Stimulated activated CD4-positive, alpha-beta T cell treated with anti-CD3 and anti-CD28 coated beads, Interleukin-4, amount 100 ng/mL, for 48 hours (primary cell): Measurements from ENCODE around the gene TRAK2.
"Not testable (repeated sequence)": the region's sequence is repeated elsewhere in the genome, so short reads cannot be mapped to it uniquely, and the experiment has no call there.

Experiments
- DNase-seq, 2 donors: peaks; one replicate each; pipeline ENCODE4 v3.0.0-alpha.2; 2020; ENCODE audit warnings: low read depth in 2 of 2

Gene TRAK2

DNA sequence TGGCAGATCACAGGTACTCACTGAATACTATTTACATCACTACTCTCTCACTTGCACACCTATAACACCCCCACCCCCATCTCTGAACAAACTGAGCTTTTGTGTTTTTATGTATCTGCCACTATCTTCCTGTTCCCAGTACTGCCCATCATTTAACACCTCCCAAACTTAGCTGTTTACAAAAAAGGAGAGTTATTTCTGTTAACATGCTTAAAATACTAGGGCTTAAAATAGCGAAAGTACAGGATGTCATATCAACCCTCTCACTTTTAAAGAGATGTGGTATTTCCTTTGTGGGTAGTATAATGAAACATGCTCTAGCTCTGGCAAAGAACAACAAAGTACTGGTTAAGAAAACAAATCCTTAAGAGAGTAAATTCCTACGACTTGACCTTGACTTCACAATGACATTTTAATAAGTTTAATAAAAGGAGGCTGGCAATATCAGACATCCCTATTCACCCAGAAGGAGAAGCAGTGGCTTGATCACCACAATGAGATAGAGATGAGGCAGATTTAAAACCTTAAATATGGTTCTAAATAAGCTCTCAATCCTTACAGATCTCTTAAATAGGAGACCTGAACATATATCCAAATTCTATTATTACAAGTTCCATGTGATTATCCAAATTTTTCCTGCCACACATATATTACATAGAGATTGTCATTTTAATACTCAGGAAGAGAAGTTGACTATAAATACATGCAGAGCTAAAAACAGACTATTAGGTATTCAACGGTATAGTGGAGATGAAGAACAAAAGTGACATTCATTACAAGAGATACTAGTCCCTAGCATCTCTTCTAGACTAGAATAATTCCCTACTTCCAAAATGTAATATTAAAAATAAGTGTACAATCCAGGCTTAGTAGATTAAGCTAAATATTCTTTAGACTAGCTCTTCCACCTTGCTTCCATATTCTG is 36.9 kb downstream of the TRAK2 start:
- DNase-seq: no peak

DNA sequence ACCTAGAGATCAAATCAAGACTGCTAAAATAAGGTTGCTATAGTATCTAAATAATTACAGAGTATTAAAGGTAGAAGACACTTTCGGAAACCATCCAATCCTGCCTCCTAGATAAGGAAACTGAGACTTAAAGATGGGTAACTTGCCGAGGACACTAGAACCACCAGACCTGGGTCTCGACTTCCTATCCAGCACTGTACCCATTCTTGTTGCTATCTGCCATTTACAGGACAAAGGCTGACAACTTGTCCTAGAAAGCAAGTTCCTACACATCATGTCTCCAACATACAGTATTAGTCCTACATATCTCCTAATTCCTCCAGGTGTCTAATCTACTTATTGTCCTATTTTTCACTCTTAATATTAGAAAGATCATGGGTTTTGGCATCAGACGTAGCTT is 37.7 kb downstream of the TRAK2 start:
- no peak for DNase-seq

DNA sequence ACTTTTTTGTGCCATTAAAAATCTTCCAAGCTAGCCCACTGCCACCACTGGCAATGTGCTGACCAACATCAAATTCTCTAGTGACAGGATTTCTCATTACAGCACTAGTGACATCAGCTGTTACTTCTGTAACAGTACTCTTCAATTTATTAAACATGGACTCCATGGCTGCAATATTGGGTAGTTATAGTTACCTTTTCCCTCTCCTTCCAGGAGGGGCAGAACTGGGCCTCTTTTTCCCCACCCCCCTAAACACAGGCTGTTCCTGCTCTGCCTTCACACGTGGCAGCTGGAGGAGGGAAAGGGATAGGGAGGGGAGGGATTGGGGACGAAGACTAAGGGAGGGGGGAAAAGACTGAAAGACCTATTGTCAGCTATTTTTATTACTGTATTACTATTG is 38.1 kb downstream of the TRAK2 start:
- no peak for DNase-seq

DNA sequence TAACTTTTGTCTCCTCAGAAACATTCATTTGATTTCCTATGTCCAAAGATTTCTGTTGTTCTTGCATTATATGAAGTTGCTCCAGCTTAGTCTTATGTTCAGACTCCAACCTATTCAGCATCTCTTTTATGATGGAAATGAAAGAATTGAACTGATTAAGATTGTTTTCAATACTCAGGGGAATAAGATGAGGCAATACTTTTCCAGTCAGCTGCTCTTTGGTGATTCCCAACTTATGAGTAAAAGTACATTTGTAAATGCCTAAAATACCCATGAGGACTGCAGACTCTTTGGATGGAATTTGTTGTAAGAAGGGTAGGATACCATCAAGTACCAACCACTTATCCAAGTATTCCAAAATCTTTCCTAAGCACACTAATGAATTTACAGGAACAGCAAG is 39.8 kb downstream of the TRAK2 start:
- DNase-seq: no peak

DNA sequence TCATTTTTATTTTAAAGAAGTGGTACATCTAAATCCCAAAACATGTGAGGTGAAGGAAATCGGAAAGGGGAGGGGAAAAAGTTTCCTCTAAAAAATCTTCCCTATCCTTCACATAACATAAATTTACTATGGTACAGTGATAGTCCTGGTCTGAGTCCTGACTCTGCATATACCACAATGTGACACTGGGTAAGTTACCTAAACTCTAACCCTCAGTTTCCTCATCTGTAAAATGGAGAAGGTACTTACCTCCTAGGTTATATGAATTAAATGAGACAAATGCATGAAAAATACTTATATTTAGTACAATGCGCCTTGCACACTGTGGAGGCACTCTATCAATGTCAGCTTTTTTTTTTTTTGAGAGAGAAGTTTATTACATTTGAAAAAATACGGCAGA is 42.3 kb downstream of the TRAK2 start:
- DNase-seq: no peak

DNA sequence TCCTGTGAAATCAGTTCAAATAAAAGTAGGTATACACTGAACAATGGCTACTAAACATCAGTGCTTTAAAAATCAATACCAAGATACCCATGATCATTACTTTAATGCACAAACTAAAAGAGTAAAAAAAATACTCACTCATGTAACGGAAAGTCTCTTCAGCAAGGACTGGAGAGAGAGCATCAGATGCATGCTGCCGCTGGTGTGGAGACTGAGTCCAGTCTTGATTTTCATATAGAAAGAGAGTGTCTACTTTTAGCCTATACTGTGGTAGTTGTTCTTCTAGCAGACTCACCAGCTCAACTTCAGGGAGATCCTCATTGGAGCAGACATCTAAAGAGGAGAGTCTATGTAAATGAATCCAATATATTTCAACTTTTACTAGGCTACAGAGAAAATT is 44.0 kb downstream of the TRAK2 start:
- DNase-seq: no peak

DNA sequence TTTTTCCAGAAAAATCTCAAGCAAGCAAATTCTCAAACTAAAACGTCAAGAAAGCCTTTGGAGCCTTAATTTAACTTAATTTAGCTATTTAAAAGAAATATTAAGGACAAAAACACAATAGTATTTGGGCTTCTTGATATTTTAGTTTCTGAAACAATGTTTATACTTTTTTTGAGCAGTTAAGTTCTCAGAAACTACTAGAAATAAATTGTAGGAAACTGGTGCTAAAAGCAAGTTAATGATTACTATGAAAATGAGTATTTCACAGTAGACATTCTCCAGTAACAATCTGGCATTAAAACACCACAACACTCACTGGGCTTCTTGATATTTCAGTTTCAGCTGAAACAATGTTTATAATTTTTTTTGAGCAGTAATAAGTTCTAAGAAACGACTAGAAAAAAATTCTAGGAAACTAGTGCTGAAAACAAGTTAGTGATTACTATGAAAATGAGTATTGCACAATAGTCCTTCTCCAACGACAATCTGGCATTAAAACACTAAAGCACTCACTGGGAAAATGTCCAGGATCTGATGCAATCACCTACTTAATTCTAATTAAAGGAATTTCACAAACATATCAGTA is 45.1 kb downstream of the TRAK2 start:
- no peak for DNase-seq

DNA sequence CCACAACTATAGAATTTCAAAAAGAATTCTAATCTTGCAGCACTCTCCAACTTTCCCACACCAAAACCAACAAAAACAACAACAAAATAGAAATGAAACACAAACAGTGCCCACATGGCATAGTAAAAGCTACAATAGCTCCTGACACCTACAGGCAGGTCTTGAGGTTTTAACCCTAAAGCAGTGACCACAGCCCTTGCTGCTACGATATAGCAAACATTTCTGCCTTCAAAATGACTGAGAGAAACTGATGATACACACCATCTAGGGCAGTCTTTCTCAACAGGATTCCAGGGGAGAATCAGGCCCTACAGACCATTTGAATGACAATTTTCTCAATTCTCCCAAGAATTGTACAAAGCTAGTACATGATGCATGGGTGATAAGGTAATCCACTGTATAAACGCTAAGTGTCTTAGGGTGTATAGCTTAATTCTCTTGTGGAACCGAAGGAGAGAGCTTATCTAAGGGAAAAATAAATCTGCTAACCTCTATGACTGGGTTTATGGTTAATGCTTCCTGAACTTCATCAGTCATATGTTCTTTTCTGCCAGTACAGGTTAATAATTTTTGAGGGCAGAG is 46.5 kb downstream of the TRAK2 start:
- no peak for DNase-seq

DNA sequence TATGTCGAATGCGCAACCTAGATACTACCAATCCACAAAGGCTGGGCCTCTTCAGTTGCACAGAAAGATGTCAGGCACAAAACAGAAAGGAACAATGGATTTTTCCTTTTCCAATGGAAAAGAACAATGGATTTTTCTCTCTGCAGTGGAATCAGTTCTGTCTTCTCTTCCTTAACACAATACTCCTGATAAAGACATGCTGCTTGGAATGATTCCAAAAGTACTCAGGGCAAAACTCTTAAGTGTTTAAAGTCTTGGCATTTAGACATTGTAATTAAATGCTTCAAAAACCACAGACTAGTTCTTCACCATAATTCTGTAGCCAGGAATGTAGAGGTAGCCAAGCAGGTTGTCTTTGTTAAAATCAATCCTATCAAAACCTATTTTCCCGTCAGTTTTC is 47.4 kb downstream of the TRAK2 start:
- no peak for DNase-seq

DNA sequence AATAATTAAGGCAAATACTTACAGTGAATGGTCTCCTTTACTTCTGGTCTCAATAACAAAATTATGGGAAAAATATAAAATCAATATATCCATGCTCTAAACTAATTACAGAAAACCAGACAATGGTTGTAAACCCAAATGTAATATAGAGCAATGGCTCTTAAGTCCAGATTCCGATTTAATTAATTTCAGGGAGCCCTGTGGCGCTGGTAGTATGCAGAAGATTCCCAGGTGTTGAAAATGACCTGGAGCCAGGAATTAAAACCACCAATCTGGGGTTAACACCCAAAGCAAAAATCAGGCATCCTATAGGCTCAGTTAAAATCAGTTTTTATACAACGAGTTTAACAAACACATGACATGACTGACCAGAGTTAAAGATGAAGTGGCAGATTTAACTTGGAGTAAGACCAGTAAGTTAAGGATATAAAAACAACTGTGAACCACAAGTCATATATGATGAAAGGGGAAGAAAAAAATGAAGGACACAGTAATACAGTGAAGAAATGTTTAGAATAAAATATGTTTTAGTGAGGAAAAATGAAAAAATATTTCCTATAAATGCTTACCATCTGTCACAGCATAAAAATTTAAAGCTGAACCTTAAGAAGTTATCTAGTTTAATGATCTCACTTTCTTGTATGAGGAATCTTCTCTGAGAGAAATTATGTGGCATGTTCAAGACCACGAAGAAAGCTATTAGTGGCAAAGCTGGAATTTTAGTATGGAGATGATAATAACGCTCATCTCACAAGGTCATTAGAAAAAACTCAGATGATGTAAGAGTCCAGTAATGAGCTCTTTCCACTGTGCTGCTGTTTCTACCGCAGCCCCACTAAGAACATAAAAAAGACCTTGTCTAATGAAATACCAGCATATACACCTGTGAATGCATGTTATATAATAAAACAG is 48.4 kb downstream of the TRAK2 start:
- DNase-seq: no peak

DNA sequence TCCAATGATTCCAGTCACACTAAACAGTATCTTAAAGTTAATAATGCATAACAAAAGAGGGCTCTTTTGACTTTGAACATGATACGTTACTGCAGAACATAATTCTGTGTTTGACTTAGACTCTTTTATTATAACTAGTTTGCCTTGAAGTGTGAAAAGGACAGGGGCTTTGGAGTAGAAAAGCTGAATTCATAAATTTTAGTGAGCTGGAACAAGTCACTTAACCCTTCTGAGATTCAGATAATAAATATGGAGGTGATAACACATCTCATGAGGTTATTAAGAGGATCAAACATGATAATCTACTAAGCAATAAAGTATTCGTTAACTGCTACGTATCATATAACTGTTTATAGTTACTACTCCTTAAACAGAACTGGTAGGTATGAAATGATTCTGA is 49.4 kb downstream of the TRAK2 start:
- no peak for DNase-seq

DNA sequence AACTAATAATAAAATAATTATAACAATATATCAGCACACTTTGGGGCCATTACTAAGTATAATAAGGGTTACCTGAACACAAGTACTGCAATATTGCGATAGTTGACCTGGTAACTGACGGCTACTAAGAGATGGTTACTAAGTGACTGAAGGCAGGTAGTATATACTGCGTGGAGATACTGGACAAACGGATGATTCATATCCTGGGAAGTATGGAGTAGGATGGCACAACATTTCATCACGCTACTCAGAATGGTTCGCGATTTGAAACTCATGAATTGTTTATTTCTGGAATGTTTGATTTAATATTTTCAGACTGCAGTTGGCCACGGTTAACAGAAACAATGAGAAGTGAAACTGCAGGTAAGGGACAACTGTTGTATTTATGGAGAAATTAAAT is 54.7 kb downstream of the TRAK2 start:
- DNase-seq: no peak

DNA sequence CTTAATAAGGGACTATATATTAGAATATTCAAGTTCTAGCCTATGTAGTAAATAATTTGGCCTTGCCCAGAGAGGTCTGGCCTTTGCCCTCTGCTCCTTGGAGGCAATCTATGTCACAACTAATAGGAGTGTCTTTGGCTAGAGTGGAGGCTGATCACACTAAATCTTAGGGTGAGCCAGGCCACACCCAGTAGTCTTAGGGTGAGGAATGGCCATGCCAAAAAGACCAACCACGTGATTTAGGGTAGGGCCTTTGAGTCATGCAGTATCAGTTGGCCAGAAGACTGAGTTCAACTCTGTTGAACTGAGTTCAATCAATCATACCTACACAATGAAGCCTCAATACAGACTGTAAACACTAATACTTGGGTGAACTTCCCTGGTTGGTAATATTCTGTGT is 68.1 kb downstream of the TRAK2 start:
- DNase-seq: no peak

DNA sequence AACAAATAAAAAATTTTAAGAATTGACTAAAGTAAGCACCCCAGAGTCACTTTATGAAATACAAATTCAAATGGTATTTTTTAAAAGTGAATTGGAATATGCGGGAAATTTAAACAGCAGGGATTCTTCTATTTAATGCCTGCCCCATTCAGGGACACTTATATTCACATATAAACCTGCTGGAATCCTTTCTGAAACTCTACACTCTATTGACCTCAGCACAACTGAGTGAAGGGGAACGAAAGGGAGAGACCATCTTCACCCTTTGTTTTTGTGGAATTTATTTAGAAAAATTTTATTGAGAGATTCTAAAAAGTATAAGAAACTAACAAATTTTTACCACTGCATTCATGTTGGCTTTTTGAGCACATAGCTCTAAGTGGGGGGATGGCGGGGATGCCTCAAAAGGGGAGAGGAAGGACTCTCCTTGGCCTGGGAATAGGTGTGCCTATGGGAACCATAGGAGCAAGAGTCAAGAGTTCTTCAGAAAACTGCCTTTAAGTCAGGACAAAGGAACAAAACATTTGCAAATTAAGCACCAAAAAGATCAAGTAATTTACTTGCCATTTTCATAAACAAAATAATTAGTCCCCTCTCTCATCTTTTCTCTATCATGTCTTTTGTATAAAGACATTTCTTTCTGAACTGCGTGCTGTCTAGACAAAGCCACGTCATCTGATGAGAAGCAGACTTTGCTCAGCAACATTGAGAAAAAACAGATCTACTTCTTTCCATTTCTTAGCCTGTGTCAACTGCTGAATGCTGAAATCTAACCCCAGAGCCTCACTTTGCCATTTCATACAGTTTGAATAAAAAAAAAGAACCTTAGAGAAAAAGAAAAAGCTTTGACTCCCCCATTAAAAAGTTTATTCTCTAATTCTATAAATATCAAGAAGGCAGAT is 72.5 kb downstream of the TRAK2 start:
- DNase-seq: no peak

DNA sequence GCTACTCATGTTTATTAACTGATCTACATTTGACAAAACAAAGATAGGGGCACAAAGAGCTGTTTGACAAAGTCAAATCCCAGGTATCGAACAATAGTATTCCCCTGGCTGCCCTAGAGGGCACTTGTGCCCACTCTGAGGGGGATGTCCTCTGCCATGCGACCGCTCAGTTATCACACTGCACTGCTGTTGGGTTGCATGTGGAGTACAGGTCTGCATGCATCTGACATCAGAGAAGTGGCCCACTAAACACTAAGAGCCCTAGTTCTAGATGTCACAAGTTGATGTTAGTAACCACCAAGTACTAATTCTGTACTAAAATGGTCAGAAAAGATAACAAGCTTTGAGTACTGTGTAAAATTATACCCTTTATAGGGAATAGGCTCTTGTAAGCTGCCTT is 74.0 kb downstream of the TRAK2 start:
- no peak for DNase-seq

DNA sequence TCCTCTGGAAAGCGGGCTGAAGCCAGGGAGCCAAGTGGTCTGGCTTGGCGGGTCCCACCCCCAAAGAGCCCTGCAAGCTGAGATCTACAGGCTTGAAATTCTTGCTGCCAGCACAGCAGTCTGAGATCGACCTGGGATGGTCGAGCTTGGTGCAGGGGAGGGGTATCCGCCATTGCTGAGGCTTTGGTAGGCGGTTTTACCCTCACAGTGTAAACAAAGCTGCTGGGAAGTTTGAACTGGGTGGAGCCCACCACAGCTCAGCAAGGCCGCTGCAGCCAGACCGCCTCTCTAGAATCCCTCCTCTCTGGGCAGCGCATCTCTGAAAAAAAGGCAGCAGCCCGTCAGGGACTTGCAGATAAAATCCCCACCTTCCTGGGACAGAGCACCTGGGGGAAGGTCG is 81.5 kb downstream of the TRAK2 start:
- no peak for DNase-seq

DNA sequence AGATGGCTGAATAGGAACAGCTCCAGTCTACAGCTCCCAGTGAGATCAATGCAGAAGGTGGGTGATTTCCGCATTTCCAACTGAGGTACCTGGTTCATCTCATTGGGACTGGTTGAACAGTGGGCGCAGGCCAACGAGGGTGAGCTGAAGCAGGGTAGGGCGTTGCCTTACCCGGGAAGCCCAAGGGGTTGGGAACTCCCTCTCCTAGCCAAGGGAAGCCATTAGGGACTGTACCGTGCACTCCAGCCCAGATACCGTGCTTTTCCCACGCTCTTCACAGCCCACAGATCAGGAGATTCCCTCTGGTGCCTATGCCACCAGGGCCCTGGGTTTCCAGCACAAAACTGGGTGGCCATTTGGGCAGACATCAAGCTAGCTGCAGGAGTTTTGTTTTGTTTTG is 81.9 kb downstream of the TRAK2 start:
- not testable (repeated sequence) for DNase-seq

DNA sequence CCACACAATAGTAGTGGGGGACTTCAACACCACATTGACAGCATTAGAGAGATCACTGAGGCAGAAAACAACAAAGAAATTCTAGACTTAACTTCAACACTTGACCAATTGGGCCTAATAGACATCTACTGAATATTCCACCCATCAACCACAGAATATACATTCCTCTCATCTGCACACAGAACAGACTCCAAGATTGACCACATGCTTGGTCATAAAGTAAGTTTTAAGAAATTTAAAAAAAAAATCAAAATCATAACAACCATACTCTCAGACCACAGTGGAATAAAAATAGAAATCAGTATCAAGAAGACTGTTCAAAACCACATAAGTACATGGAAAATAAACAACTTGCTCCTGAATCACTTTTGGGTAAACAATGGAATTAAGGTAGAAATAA is 85.1 kb downstream of the TRAK2 start:
- DNase-seq: no peak

DNA sequence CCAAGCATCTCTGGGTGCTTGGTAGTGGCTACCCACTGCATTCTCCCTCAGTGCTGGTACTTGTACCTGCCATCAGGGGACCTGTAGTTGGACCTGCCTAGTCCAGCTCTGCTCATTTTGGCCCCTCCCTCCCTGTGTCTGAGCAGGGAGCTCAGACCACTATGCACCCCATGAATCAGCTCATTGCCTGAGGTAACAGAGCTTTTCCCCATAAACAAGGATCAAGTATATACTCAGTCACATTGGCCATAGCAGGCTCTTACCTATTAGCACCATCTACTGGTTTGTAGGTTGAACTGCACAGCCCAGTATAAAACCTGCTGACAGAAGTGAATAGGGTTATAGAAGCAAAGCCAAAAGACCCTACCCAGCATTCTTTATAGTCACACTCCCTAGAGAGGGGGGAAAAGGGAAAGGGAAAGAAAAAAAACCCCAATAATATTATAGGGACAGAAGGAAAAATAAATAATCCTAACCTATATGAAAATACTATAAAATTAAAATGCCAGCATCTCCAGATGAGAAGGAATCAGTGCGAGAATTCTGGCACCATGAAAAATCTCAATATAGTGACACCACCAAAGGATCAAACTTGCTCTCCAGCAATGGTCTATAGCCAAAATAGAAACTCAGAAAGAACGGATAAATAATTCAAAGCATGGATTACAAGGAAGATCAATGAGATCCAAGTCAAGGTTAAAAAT is 87.2 kb downstream of the TRAK2 start:
- no peak for DNase-seq

DNA sequence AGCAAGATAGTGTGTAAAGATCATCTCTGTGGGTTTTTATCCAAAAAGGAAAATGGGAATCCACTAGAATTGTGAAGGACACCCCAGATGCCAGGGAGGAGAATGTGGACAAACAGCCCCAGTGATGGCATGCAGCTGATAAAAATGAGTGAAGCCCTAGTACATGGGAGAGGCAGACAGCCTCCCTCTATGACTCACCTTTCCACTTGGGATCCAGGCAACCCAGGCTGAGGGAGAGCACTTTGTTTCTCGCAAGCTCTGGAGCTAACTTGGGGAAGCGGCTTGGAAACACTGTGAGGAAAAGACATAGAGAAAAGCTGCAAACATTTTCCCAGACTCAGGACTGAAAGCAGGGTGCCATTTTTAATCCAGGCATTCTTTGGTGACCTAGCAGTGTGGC is 88.9 kb downstream of the TRAK2 start:
- DNase-seq: no peak
